Islet of Langerhans (tissue), 1 donor: Measurements from ENCODE around the gene LARP4B.

ENCODE experiments used
- FAIRE-seq: peaks from one replicate; lab custom pipeline; 2011; peaks lifted over from hg19 to GRCh38; lab: Jason Lieb, UNC

Gene LARP4B

GRCh38 chr10:923844-924523 is 7.5 kb downstream of the LARP4B start:
- no peak for FAIRE-seq

GRCh38 chr10:921471-922414 is 9.8 kb downstream of the LARP4B start:
- FAIRE-seq = no peak

DNA sequence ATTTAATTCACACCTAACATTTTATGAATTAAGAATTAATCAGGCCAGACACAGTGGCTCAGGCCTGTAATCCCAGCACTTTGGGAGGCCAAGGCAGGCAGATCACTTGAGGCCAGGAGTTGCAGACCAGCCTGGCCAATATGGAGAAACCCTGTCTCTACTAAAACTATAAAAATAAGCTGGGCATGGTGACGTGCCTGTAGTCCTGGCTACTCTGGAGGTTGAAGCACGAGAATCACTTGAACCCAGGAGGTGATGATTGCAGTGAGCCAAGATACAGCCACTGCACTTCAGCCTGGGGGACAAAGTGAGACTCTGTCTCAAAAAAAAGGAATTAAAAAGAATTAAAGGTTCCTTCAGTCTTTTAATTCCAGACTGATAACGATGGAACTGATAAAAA is 11.1 kb downstream of the LARP4B start:
- FAIRE-seq = no peak

DNA sequence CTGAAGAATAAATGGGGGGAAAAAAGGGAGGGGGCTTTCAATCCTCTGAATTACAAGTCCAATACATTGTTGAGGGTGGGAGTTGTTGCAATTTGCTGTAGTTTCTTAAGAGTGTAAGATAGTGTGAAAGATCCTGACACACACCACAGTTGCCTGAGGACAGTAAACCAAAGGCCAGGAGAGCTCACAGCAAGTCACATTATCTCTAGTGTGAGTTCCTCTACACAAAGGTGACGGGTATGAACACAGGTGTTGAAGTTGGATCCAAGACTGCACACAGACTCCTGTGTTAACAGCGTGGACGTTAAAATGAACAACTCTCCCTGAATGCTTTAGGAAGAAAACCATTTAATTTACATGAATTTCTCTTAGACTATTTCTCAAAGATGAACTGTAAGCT is 12.0 kb downstream of the LARP4B start:
- no peak for FAIRE-seq

GRCh38 chr10:917999-918398 is 13.5 kb downstream of the LARP4B start:
- FAIRE-seq = no peak

DNA sequence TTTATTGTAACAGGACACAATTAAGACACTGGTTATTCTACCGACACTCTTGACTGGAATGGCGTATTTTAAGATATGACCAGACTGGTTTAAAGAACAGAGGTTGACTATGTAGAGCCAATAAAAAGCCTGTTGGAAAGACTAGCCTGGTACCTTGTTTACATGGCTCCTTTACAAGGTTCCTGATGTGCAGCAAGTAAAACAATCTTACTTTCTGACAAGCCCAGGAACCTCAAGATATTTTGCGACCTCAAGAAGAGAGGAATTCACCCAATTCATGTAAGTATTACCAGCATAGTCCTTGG is 14.1 kb downstream of the LARP4B start:
- FAIRE-seq = no peak

DNA sequence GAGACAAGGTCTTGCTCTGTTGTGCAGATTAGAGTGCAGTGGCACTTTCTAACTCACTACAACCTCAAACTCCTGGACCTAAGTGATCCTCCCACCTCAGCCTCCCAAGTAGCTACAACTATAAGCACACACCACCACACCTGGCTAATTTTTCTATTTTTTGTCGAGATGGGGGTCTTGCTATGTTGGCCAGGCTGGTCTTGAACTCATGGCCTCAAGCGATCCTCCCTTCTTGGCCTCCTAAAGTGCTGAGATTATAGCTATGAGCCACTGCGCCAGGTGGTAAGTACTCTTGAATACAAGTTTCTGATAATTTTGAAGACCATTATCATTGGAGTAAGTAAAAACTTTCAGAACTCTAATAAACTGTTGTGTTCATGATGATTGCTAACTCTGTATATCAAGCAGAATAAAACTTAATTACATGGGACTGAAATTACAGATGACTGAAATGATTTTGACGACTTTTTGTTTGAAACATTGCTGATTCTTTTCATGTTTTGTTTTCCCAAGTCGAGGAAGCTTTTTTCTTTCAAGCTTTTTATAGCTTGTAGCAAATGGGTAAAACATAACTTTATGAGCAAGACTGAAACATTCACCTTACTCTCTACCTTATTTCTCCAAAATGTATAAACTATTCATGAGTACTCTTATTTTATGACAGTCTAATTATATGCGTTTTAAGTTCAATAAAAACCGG is 14.6 kb downstream of the LARP4B start:
- no peak for FAIRE-seq

GRCh38 chr10:909831-910230 is 21.7 kb downstream of the LARP4B start:
- FAIRE-seq = no peak

DNA sequence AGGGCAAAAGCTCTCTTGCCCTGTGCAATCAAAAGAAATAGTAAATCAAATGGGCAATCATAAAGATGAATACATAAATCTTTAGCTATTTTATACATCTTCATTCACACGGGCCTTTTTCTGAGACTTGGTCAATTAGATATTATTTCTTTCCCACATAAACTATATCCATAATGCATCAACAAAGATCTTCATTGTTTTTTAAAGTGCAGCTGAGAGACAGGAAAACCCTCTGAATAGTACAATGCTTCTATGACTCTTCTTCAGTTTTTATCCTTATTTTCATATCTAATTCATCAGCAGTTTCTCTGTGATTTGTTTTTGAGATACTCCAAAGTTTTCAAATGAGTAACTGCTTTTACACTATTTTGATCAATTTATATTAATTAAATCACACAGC is 25.5 kb downstream of the LARP4B start:
- FAIRE-seq = no peak

GRCh38 chr10:905503-905902 is 26.0 kb downstream of the LARP4B start:
- no peak for FAIRE-seq

DNA sequence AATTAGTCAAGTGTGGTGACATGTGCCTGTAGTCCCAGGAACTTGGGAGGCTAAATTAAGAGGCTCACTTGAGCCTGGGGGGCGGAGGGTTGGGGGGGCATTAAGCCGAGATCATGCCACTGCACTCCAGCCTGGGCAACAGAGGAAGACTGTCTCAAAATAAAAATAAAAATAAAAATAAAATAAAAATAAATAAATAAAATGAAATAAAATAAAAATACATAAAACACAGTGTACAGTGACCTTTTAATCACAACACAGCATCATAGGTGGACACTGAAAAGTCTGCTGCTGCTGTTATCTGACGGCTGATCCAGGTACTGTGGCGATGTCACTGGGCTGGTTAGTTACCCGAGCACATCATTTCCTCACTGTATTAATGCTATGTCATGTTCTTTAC is 27.1 kb downstream of the LARP4B start:
- FAIRE-seq = no peak

- peak; percentile 81 for FAIRE-seq
Measured at GRCh38 chr10:898141-898540, 33.4 kb downstream of the LARP4B start.

DNA sequence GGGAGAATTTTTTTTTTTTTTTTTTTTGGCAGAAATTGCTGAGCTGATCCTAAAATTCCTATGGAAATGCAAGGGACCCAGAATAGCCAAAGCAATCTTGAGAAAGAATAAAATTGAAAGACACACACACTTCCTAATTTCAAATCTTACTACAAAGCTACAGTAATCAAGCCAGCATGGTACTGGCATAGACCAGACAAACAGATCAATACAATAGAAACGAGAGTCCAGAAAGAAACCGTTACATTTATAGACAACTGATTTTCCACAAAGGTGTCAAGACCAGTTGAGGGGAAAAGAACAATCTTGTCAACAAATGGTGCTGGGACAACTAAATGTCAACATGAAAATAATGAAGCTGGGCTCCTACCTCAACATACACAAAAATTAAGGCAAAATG is 34.5 kb downstream of the LARP4B start:
- FAIRE-seq = no peak

GRCh38 chr10:895324-895723 is 36.2 kb downstream of the LARP4B start:
- no peak for FAIRE-seq

DNA sequence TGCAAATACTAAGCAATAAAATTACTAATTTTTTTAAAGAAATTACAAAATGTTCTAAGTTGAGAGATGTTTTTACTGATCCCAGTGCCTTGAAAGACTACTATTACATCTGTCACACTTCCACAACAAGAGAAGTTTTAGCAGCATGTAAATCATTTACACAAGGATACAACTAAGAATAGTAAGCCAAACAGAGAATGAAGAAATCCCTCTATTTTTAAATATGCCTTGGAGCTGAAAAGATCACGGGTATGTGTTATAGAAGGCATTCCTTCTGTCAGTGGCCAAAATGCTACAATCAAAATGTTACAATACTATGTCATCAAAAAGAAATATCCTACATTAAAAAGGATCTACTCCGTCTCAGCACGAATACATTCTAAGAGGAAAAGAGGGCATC is 52.6 kb downstream of the LARP4B start:
- peak; percentile 47 for FAIRE-seq

GRCh38 chr10:878333-878759 is 53.2 kb downstream of the LARP4B start:
- no peak for FAIRE-seq

DNA sequence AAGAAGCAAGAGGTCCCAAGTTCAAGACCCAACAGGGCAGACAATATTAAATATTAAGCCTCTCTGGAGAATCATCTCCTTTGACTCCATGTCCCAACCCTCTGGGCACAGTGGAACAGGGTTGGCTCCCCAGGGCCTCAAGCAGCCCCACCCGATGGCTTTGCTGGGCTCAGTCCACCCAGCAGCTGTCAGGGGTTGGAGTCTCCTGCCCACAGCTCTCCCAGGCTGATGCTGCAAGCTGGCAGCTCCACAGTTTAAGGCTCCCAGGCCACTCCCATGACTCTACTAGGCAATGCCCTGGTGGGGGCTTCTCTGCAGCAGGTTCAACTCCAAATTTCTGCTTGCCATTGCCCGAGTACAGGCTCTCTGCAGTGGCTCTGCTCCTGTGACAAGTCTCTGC is 55.1 kb downstream of the LARP4B start:
- FAIRE-seq = no peak

GRCh38 chr10:873020-873419 is 58.5 kb downstream of the LARP4B start:
- no peak for FAIRE-seq

GRCh38 chr10:871951-872403 is 59.5 kb downstream of the LARP4B start:
- FAIRE-seq = no peak

DNA sequence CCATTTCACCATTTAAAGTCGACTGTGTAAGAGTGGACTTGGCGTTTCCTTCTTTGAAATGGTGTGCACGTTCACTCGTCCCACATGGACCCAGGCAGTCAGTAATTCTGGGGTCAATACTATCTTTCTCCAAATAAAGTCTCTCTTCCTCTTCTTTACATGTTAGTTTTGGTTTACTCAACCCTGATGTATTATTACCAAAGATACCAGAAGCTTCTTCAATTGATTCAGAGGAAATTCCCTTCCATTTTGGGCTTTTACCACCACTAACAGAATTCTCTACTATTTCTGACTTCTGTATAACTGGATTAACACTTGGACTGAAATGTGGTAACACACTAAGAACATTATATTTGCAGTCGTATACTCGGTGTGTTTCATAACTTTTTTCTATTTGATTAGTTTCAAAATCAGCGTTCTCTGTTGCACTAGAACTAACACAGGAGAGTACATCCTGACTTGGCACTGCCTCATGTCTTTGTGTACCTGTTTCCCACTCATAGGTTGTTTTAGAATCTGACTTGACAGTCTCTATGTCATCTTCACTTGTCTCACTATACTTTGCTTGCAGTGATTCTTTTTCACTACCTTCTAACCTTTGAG is 60.8 kb downstream of the LARP4B start:
- FAIRE-seq = no peak

DNA sequence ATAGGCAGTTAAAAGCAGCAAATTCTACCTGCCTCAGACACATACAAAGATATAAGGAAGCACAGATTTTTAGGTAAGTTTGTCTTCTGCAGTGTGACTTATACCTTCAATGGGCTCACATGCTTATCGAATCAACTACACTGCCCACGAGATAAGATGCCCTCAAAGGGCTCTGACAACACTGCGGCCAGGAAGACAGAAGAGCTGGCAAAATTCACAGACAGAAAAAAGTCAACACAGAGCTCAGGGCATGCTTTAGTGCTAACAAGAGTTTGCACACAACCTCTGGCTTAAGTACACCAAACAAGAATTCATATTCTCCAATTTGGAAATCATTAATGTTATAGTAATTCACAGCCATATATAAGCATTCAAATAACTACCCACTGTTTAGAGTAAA is 62.3 kb downstream of the LARP4B start:
- no peak for FAIRE-seq

- no peak for FAIRE-seq
Measured at GRCh38 chr10:867807-868206, 63.7 kb downstream of the LARP4B start.

- FAIRE-seq = no peak
Measured at GRCh38 chr10:866577-866941, 64.9 kb downstream of the LARP4B start.
